Adipocyte (in vitro differentiated cells): ENCODE results near the gene NMRK2.
"Not testable (repeated sequence)": the region's sequence is repeated elsewhere in the genome, so short reads cannot be mapped to it uniquely, and the experiment has no call there.

Experiments used
- DNase-seq: peaks from one replicate; pipeline ENCODE4 v3.0.0-alpha.2; 2015; ENCODE audit warnings: low read depth
- H3K27me3 ChIP-seq: replicated peaks from 2 replicates; pipeline ENCODE4 v1.7.0; 2013; ENCODE audit warnings: mild to moderate bottlenecking, low read length, moderate library complexity; ENCODE audit not compliant: control insufficient read depth, insufficient read depth
- H3K36me3 ChIP-seq: 2 replicates; pipeline ENCODE4 v1.7.0; 2013; ENCODE audit warnings: low read length, mild to moderate bottlenecking, moderate library complexity; ENCODE audit not compliant: control insufficient read depth, insufficient read depth, severe bottlenecking
- H3K4me1 ChIP-seq: 2 replicates; pipeline ENCODE4 v1.7.0; 2013; ENCODE audit warnings: mild to moderate bottlenecking, low read length, moderate library complexity; ENCODE audit not compliant: control insufficient read depth, insufficient read depth
- H3K4me3 ChIP-seq: 2 replicates; pipeline ENCODE4 v1.7.0; 2013; ENCODE audit warnings: mild to moderate bottlenecking, low read length, moderate library complexity
- H3K9ac ChIP-seq: 2 replicates; pipeline ENCODE4 v1.7.0; 2013; ENCODE audit warnings: mild to moderate bottlenecking, low read length, moderate library complexity
- H3K9me3 ChIP-seq: 2 replicates; pipeline ENCODE4 v1.7.0; 2013; ENCODE audit warnings: mild to moderate bottlenecking, low read length, moderate library complexity; ENCODE audit not compliant: control insufficient read depth

Gene NMRK2

DNA sequence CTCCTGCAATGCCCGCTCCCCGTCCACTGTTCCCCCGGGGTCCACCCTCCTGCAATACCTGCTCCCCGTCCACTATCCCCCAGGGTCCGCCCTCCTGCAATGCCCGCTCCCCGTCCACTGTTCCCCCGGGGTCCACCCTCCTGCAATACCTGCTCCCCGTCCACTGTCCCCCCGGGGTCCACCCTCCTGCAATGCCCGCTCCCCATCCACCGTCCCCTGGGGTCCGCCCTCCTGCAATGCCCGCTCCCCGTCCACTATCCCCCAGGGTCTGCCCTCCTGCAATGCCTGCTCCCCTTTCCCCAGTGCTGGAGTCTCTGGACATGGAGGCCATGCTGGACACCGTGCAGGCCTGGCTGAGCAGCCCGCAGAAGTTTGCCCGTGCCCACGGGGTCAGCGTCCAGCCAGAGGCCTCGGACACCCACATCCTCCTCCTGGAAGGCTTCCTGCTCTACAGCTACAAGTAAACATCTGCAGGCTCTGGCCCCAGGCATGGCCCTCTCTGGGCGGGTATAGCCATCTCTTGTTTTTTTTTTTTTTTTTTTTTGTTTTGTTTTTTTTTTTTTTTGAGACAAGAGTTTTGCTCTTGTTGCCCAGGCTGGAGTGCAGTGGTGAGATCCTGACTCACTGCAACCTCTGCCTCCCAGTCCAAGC, 5.6 kb downstream of the NMRK2 start:
- H3K36me3 ChIP-seq, H3K4me1 ChIP-seq, DNase-seq, H3K9me3 ChIP-seq, H3K4me3 ChIP-seq, H3K9ac ChIP-seq: not testable (repeated sequence)
- H3K27me3 ChIP-seq = peaks cover 13% of the 10 kb centered on the region

DNA sequence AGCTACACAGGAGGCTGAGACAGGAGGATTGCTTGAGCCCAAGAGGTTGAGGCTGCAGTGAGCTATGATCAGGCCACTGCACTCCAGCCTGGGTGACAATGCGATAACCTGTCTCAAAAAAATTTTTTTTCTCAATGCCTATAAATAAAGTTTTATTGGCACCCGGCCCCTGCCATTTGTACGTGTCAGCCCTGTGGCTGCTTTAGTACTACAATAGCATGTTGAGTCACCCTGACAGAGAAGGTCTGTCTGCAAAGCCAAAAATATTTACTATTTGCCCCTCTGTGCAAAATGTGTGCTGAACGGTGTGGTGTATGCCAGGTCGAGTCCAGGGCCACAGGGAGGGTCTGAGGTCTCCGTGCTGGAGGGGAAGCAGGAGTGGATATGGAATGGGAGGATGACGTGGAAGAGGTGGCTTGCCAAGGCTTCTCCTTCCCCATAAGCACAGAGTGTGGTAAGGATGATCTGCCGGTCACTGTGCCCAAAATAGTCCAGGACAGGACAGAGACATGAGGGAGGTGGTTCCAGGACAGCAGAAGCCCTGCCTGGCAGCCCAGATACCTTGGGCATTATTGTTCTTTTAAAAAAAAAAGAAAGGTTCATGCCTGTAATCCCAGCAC, 10.0 kb downstream of the NMRK2 start:
- Histone ChIP-seq H3K9ac (no peak overlapping the region), H3K4me3 (no peak overlapping the region), H3K27me3 (no peaks in the 10 kb centered on the region), H3K9me3 (no peaks in the 10 kb centered on the region), H3K4me1 (peaks cover 4% of the 10 kb centered on the region), H3K36me3 (no peaks in the 10 kb centered on the region)
- DNase-seq = no peak

DNA sequence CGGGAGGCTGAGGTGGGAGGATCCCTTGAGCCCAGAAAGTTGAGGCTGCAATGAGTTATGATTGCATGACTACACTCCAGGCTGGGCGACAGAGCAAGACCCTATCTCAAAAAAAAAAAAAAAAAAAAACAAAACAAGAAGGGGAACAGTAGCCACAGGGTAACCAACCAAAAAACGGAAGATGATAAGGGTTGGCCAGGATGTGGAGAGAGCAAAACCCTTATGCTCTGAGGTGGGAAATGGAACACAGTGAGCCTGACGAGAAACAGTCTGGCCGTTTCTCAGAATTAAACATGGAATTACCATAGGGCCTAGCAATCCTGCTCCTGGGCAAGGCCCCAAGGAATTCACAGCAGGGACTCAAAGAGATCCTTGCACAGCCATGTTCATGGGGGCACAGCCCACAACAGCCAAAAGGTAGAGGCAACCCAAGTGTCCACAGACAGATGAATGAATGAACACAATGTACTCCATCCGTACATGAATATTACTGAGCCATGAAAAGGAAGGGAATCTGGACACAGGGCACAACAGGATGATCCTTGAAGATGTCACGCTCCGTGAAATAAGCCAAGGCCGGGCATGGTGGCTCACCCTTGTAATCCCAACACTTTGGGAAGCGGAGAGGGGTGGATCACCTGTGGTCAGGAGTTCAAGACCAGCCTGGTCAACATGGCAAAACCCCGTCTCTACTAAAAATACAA, 11.3 kb downstream of the NMRK2 start:
- H3K4me1 ChIP-seq = peaks cover 4% of the 10 kb centered on the region

DNA sequence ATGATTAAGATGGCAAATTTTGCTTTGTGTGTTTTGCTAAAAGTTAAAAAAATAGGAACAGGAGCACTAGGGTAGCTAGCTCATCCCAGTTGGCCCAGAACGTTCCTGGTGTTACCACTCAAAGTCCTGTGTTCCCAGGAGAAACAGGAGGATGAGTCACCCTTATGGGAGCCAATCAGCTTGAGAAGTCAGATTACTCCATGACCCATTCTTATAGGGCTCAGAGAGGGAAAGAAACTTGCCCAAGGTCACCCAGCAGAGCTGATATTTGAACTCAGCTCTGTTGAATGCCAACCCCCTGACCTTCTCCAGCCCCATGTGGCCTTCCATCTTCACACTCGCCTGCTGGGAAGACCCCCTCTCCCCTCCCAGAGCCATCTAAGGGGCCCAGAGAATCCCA, 13.0 kb downstream of the NMRK2 start:
- Histone ChIP-seq H3K36me3 (no peaks in the 10 kb centered on the region), H3K9ac (no peak overlapping the region), H3K4me3 (no peak overlapping the region), H3K9me3 (no peaks in the 10 kb centered on the region), H3K4me1 (peaks cover 4% of the 10 kb centered on the region), H3K27me3 (no peaks in the 10 kb centered on the region)
- no peak for DNase-seq

More for the DNA sequence above, 11.3 kb downstream of the NMRK2 start:
- Histone ChIP-seq H3K36me3 (no peaks in the 10 kb centered on the region), H3K9ac (no peak overlapping the region), H3K27me3 (no peaks in the 10 kb centered on the region), H3K9me3 (no peaks in the 10 kb centered on the region), H3K4me3 (no peak overlapping the region)
- no peak for DNase-seq

DNA sequence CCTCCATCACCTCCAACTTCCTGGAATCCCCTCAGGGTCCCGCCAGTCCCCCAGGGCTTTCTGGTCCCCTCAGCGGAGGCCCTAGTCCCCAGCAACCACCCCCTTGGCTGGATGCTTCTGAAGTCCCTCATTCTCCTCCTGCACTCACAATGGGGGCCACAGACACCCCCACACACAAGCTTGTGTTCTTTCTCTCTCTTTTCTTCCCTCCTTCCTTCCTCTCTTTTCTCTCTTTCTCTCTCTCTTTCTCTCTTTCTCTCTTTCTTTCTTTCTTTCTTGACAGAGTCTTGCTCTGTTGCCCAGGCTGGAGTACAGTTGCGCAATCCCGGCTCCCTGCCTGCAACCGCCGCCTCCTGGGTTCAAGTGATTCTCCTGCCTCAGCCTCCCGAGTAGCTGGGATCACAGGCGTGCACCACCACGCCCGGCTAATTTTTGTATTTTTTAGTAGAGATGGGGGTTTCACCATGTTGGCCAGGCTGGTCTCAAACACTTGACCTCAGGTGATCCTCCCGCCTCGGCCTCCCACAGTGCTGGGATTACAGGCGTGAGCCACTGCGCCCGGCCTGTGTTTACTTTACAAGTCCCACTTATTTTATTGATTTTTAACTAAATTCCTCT, 14.6 kb downstream of the NMRK2 start:
- not testable (repeated sequence) for DNase-seq, H3K27me3 ChIP-seq, H3K36me3 ChIP-seq, H3K9me3 ChIP-seq, H3K9ac ChIP-seq, H3K4me1 ChIP-seq, H3K4me3 ChIP-seq

DNA sequence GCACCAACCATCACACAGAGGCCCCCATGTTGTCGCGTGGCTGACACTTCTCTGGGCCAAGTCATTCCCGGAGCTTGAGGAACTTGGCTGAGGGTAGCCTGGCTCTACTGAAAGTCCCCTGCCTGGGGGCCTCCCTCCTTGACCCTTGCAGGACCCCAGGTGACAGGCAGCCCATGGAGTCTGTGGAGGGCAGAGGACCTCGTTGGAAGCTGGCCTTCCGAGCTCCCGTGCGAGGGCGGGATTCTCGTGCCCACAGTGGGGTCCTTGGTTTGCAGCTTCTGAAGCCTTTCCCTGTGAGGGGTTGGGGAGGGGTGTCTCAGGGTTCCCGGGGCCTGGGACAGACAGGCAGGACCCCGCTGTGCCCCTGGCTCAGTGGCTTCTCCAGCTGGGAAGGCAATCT, 16.4 kb downstream of the NMRK2 start:
- Histone ChIP-seq H3K36me3 (no peaks in the 10 kb centered on the region), H3K4me1 (peaks cover 7% of the 10 kb centered on the region), H3K4me3 (no peak overlapping the region), H3K9me3 (no peaks in the 10 kb centered on the region), H3K27me3 (no peaks in the 10 kb centered on the region), H3K9ac (no peak overlapping the region)
- no peak for DNase-seq

DNA sequence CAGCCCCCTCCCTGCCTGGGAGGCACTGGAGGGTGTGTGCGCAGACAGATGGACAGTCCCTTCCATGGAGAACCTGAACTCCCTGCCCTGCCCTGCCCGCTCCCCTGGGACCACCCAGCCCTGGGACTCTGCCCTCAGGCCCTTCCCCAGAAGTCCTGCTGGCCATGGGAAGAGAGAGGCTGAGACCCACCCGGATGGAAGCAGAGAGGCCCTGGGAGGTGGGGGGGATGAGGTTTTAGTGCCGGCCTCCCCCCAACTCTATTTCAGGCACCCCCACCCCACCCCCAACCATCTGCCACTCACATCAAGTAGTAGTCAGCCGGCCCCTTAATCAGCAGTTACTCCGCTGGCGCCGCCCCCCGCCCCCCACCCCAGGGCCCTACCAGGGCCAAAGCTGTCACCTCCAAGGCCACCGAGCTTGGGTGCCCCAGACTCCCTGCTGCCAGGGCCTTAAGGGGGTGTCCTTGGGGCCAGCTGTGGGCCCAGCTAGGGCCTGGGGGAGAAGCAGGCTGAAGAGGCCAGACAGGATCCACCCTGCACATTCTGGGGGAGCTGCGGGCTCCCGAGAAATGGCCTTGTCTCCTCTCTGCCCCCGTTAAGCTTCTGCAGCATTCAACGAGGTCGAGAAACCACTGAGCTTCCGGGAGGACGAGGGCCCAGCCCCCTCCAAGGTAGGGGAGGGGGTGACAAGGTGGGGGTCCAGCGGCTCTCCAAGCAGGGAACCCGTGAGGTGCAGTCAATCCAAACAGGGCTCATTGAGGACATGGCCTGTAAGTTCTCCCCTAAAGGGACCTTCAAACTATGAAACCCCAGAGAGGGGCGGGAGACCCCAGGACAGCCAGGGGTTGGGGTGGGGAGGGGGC, 17.4 kb downstream of the NMRK2 start:
- H3K36me3 ChIP-seq = no peaks in the 10 kb centered on the region
- H3K9ac ChIP-seq = no peak overlapping the region
- H3K4me3 ChIP-seq = no peak overlapping the region
- H3K27me3 ChIP-seq = no peaks in the 10 kb centered on the region
- DNase-seq = no peak
- no peaks in the 10 kb centered on the region for H3K9me3 ChIP-seq
- peaks cover 7% of the 10 kb centered on the region for H3K4me1 ChIP-seq

DNA sequence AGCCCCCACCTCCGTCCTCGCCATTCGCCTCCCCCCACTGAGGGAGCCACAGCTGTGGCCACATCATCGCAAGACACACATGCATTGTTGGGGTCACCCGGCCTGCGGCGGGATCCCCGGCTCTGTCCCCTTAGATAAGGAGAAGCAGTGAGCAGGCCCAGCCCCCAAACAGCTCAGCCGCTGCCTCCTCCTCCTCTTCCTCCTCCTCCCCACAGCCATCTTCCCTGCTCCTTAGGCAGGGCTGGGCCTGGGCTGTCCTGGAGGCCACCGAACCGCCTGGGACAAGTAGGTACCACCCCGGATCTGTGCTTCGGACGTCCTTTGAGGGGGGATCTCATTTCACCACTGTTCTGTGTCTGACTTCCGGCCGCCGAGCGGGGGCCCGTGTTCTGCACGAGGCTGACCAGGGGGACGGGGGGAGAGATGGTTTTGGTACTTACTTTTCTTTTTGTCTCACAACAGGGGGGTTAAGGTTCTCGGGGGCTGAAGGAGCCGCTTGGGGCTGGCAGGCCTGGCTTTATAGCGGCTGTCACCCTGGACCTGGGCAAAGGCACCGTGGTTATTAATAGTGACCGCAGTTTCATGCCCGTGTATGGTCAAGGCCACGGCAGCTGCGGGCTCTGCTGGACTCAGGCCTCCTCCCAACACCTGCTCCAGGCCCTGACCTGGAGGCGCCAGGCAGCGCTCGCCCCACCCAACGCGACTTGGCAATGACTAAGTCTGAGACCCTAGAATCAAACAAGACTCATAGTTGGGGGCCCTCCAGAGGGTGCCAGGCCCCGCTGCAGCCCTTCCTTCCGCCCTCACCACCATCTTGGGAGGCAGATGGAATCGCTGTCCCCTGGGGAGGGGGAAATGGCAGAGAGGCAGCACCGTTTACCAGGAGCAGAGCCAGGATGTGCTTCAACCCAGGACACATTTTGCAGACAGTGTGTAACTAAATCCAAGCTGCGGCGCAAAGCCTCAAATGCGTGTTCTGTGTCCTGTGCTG, 18.3 kb downstream of the NMRK2 start:
- Histone ChIP-seq H3K9me3 (no peaks in the 10 kb centered on the region), H3K9ac (no peak overlapping the region), H3K36me3 (peaks cover 4% of the 10 kb centered on the region), H3K27me3 (no peaks in the 10 kb centered on the region), H3K4me3 (no peak overlapping the region), H3K4me1 (peaks cover 3% of the 10 kb centered on the region)
- DNase-seq = no peak

DNA sequence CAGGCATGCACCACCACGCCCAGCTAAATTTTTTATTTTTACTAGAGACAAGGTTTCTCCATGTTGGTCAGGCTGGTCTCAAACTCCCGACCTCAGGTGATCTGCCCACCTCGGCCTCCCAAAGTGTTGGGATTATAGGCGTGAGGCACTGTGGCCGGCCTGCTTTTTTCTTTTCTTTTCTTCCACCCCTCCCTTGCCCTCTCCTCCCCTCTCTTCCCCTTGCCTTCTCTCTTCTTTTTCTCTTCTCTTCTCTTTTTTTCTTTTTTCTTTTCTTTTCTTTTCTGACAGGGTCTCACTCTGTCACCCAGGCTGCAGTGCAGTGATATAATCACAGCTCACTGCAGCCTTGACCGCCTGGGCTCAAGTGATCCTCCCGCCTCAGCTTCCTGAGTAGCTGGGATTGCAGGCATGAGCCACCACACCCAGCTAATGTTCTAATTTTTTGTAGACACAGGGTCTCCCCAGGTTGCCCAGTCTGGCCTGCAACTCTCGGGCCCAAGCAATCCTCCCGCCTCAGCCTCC, 19.9 kb downstream of the NMRK2 start:
- H3K4me3 ChIP-seq, DNase-seq, H3K9me3 ChIP-seq, H3K4me1 ChIP-seq, H3K9ac ChIP-seq, H3K27me3 ChIP-seq: not testable (repeated sequence)
- H3K36me3 ChIP-seq = peaks cover 13% of the 10 kb centered on the region

DNA sequence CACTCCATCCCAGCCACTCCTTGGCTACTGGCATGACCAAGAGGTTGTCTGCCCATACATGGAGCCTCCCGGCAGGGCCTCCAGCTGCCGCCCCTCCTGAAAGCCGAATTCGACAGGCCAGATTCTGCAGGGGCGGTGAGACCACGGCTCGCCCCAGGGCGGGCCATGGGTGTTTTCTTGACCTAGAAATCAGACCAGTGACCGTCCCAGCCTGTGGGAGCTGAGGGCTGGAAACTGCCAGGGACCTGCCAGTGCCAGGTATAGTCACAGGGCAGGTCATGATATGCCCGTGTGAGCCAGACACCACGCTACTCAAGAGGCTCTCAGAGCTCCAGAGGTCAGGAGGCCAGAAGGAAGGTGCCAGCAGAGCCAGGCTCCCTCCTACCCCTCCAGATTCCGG, 21.2 kb downstream of the NMRK2 start:
- DNase-seq = no peak
- Histone ChIP-seq H3K9ac (no peak overlapping the region), H3K4me1 (peaks cover 7% of the 10 kb centered on the region), H3K36me3 (peaks cover 24% of the 10 kb centered on the region), H3K9me3 (no peaks in the 10 kb centered on the region), H3K4me3 (no peak overlapping the region), H3K27me3 (no peaks in the 10 kb centered on the region)
